Endometrial microvascular endothelial cells (primary cell): ENCODE data around the gene ULK1. TPM values are rescaled to one million over a fixed set of nuclear protein-coding genes. Genes with fewer than 3 reads are reported as not detected.

Experiments used
- in situ Hi-C: cut with HindIII; loops from 2 replicates; pipeline ENCODE4 v1.10.0; 2017; ENCODE audit warnings: low sequenced_read_pairs, low pct_unique_long_range_greater_than_20kb; ENCODE audit errors: inconsistent ontology term
- total RNA-seq: library from RNA; depleted of rRNA; stranded (reverse); fragments of >200 nt; gene quantifications from one replicate; pipeline ENCODE4 v1.2.3, GENCODE V29; 2015; ENCODE audit errors: inconsistent ontology term

Gene ULK1
- total RNA-seq, 1 donor from 2014 or later: 4.2 TPM

DNA sequence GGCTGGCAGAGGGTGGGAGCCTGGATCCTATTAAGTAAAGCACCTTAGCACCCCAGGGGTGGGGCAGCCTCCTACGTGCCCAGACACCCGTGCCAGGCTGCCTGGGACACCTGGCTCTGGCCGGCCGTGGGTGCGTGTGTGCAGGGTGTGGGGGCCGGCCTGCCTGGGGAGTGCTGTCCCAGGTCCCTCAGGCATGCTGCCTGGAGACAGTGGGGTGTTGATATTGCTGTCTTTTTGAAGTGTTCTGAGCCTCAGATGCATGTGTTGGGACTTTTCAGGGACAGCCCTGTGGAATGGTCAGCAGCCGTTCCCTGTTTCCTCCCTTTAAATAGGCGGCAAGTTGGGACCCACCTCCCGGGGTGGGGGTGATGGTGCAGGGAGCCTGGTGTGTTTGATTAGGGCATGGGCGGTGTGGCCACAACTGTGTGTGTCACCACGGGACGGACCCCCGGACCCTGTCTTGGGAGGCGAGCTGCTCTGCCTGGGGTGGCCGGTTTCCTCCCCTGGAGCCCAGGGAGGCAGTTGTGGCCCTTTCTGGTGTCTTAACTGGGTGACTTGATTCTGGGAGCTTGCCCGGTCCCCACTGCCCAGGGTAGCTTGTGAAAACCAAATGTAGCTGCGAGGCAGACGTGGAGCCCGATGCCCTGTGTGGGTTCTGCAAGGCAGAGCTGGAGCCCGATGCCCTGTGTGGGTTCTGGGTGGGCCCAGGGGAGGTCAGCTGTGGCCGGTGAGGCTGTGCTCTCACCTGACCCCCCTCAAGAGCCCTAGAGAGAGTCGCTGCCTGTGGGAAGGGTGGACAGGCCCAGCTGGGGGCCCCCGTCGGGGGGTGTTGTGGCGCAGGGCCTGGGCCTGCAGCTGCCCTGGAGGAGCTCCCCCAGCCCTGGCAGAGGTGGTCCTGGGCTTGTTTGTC is 8.2 kb downstream of the ULK1 start:
- in situ Hi-C loops: no loop called here

DNA sequence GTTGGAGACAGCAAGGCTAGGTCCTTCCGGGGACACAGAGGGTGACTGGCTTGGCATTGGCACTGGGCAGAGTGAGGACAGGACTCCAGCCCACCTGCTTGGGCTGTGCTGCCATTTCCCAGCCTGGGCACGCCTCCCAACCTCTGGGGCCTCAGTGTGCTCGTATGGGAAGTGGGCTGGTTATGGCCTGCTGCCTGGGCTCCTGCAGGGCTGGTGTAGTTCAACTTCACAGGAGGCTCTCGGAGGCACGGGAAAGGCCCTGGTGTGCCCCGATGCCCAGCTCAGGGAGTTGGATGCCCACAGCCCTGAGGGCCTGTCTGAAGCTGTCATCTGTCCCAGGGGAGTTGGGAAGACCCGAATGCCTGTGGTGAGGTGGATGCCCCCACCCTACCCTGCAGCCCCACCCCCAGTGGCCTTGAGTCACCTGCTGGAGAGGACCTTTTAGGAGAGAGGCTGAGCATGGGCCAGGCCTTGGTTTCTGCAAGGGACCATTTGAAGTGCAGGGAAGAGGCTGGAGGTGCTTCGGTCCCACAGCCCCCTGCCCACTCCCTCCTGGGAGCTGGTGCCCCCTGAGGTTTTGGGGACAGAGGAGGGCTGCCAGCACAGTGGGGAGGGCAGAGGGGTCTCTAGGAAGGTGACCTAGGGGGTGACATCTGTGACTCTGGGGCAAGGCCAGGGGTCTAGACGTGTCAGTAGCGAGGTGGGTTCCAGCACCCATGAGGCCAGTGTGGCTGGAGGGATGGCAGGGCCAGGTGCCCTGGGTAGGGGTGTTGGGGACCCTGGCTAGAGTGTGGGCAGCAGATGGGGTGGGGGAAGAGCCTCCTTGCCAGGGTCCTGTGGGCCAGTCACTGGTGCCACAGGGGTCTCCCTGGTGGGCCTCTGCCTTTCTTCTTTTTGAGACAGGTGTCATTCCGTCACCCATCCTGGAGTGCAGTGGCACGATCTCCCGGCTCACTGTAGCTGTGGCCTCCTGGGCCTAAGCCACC is 9.1 kb downstream of the ULK1 start:
- in situ Hi-C loops: no loop called here

DNA sequence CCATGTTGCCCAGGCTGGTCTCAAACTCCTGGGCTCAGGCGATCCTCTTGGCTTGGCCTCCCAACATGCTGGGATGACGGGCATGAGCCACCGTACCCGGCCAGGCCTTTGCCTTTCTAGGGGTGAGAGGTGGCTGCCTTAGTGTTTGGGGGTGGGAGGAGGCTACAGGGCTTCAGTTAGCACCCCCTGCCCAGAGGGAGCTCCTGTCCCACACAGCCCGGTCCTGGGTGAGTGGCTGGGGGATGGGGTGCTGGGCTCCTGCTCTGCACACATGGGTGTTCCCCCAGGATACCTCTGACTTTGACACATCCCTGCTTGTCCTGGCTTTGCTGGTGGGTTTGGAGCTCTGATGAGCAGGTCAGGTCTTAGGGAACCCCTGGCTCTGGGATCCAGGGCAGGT is 9.9 kb downstream of the ULK1 start:
- in situ Hi-C loops: no loop called here

DNA sequence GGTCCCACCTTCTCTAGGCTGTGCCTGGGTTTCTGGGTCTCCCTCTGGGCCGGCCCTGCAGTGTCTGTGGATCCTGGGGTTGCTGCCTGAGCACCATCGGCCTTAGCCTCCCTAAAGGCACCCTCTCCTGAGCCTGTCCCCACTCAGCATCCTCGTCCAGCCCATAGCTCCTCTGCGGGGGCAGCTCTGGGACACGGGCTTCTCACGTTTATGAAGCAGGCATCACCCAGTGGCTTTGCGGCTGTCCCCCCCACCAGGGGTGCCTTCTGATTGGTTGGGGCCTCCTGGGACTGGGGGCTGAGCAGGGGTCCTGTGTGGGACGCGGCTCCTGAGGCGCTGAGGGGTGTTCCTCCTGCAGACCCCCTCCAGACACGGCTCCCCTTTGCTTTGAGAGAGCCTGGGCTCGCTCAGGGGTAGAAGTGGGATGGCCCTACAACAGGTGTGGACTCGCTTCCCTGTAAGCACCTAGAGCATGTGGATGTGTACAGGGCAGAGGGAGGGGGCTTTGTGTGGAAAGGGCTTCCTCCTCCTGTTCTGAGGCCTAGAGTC is 10.7 kb downstream of the ULK1 start:
- in situ Hi-C loops: no loop called here

DNA sequence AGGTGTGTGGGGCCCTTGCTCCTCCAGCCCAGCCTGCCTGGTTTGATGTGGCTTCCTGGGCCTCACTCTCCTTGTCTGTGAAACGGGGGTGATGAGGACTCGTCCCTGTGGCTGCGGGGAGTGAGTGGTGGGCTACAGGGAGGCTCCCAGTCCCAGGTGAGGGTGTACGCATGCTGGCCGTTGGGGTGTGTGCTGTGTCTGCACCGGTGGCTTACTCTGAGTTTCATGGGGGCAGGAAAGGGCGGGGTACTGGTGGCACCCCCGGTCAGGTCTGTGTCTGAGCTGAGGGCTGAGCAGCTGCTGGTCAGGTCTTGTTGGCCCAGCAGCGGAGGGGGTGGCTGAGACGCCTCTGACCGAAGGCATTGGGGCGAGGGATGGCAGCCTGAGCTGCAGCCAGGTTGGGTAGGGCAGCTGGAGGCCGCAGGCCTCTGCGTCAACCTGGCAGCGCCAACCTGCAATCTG is 11.2 kb downstream of the ULK1 start:
- in situ Hi-C loops: no loop called here

DNA sequence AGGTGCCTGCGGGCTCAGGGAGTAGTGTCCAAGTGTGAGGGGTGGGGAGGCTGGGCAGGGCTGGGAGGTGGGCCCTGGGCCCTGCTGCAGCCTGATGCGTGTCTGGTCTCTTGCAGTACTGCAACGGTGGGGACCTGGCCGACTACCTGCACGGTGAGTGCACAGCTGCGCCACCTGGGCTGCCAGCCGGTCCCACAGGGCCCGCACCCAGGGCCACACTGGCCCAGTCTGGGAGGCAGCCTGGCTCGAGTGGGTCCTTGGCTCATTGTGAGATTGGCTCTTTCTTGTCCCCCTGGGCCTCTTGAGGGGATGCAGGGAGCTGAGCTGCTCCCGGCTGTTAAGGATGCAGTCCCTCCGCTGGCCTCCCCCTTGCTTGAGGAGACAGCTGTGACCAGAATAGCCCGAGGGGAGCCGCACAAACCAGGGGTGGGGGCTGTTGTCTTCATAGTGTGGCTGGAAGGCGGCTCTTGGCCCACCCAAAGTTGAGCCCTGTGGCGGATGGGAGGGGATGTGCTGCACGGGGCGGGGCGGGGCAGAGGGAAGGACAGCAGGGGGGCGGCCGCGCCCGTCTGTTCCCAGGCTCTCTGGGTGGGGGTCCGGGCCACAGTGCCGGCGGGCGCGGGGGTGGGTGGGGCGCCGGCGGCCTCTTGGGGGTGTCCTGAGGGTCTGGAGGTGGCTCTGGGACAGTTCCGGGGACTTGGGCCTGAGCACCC is 13.1 kb downstream of the ULK1 start:
- in situ Hi-C loops: no loop called here

DNA sequence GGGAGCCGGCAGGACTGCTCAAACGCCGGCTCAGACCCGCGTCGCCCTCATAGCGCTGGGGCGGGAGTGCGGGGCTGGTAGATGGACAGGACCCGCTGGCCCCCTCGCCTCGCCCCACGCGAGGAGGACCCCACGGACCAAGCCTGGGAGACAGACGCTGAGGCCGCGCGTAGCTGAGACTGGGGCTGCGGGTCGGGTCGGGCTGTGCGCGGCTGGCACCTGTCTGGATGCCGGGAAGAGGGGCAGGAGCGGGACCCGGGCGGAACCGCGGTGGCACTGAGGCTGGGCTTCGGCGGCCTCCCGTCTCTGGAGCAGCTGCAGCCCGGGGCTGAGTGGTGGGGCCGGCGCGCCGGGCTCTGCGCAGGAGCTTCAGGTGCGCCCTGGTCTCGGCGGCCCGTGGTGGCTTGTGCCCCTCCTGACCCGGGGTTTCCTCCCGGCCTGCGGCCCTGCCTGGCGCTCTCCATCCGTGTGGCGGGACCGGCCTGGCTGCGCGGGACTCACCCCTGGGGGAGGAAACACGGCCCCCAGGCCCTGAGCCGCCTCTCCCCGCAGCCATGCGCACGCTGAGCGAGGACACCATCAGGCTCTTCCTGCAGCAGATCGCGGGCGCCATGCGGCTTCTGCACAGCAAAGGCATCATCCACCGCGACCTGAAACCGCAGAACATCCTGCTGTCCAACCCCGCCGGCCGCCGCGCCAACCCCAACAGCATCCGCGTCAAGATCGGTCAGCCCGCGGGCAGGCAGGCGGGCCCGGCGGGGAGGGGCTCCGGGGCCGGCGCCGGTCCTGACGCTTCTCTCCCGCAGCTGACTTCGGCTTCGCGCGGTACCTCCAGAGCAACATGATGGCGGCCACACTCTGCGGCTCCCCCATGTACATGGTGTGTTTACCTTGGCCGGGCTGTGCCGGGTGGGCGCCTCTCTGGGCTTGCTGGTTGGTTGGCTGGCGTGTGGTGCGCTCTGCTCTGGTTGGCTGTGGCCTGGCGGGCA is 14.0 kb downstream of the ULK1 start:
- in situ Hi-C loops: no loop called here

DNA sequence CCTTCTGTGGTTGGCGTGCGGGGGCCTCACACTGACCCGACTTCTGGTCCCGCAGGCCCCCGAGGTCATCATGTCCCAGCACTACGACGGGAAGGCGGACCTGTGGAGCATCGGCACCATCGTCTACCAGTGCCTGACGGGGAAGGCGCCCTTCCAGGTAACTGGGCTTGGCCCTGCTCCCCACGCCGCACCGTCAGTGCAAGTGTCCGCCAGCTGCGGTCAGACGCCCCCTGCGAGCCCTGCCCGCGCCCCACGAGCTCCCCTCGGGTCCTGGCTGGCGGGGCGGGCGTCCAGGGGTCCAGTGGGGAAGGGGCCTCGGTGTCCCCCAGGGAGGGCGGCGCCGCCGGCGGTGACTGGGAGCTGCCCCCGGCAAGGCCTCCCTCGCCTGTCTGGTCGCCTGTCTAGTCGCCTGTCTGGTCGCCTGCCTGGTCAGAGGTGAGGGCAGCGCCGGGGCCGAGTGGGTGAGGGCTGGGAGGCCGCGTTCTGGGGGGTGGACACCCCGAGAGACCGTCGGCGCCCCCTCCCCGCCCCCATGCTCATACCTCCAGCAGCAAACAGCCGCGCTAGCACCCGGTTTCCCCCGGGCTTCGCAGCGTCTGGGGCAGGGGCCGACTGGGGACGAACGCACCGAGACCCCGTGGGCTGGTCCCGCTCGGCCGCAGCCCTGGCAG is 14.8 kb downstream of the ULK1 start:
- in situ Hi-C loops: no loop called here

DNA sequence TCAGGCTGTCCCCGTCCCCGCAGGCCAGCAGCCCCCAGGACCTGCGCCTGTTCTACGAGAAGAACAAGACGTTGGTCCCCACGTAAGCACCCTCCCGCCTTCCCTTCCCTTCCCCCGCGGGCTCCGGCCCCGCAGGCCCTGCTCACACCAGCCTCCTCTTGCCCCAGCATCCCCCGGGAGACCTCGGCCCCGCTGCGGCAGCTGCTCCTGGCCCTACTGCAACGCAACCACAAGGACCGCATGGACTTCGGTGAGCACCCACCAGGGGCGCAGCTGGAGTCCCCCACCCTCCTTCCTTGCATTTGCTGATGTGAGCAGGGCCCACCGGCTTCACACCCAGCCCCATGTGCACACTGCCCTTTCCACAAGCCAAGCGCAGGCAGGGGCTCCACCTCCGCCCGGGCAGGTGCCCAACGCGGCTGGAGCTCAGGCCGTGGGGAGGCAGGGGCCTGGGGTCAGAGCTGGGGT is 15.4 kb downstream of the ULK1 start:
- in situ Hi-C loops: no loop called here

DNA sequence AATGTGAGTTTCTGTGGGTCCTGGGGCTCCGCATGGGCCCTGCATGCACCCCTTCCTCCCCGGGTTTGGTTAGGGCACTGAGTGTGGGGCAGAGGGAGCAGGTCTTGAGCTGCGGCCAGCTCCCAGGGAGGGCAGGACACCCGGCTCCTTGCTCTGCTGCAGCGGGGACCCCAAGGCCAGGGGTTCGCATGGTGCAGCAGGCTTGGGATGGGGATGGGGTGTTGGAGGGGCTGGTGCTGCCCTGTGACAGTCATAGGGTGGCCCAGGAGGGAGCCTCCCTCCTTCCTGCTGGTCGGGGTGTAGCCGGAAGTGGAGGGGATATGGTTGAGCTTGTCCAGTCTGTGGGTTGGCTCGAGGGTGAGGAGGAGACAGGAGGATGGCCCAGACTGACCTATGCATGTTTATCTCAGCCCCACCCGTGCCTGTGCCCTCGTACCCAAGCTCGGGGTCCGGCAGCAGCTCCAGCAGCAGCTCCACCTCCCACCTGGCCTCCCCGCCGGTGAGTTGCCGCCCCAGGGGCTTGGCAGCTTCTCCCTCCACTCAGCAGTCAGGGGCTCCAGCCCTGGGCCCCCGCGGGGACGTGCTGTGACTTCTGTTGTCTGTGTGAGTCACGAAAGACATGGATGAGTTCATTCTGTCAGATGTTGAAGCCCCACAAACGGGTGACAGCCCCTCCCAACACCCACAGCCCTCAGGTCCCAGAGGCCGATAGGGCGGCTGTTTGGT is 16.0 kb downstream of the ULK1 start:
- in situ Hi-C loops: no loop called here

DNA sequence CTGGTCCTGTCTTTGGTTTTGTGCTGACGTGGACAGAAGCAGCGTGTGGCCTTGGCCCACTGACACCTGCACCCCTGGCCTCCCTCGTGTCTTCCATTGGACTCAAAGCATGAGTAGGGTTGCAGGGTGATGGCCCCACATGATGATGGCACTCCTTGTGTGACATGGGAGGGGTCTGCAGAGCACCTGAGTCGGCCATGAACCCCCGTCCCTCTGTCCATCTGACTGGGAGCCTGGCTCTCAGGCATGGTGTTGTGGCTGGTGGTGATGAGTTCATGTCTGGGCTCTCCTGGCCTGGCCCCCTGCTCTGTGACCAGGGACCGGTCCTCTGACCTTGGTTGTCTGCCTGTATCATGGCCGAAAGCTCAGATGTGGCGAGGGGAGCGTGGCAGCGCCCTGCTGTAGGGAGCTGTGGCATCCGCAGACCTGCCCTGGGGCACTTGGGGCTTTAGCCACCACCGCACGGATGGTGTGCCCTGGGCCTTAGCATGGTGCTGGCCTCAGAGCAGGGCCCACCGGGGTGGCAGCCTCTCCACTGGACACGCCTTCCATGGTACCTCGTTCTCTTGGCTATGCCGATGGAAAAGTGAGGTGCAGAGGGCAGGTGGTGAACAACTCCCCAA is 16.7 kb downstream of the ULK1 start:
- in situ Hi-C loops: no loop called here

DNA sequence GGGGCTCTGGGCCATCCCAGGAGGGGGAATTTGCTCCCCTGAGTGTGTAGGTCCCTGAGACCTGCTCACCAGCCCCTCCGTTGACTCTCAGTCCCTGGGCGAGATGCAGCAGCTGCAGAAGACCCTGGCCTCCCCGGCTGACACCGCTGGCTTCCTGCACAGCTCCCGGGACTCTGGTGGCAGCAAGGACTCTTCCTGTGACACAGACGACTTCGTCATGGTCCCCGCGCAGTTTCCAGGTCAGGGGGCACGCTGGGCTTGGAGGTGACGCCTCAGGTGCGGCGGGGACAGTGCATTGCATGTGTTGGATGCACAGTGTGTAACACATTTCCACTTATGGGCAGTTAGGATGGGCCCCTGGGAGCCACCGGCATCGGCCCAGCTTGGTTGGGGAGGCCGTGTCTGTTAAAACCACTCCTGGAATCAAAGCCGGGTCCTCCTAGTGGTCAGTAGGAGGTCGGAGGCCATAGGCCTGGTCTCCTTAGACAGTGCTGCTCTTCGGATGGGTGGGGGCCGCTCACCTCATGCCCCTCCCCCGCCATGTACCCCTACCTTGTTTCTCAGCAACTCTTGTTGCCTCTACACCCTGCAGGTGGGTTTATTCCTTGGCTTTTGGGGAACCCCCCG is 17.5 kb downstream of the ULK1 start:
- in situ Hi-C loops: no loop called here

DNA sequence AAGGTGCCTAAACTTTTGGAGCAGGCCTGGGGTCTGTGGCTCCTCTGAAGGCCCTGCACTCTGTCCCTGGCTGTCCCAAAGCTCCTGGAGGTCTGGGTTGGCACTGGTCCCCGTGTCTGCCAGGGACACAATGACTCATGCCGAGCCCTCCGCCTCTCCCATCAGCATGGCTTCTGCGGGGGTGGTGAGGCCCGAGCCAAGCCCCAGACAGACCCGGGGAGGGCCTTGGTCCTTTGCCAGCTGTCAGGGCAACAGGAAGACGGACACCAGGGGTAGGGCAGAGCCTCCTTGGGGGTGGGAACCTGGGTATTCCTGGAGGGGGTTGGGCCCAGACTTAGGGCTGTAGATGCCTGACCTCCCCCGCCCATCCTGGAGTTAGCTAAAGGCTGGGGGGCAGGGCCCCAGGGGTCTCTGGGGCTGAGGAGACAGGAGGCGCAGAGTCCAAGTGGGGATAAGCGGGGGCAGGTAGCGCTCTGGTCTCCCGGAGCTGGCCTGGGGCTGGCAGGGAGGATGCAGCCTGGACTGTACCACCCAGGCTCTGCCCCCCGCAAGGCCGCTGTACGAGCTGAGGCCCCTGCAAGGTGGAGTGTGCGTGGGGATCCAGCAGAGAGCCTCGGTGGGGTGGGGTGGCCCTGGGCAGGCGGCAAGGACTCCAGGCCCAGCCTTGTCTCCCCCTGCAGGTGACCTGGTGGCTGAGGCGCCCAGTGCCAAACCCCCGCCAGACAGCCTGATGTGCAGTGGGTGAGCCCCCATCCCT is 18.3 kb downstream of the ULK1 start:
- in situ Hi-C loops: no loop called here

DNA sequence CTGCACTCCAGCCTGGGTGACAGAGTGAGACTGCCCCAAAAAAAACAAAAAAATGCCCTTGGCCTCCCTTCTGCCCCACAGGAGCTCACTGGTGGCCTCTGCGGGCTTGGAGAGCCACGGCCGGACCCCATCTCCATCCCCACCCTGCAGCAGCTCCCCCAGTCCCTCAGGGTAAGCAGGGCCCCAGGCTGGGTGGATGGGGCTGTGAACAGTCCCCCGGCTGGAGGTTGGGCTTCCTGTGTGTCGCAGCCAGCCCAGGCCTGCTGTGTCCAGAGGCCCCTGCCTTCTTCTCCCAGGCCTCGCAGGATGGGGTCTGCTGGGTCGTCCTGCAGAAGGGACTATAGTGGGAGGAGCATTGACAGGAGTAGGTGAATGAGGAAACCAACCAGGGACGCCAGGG is 19.2 kb downstream of the ULK1 start:
- in situ Hi-C loops: no loop called here

DNA sequence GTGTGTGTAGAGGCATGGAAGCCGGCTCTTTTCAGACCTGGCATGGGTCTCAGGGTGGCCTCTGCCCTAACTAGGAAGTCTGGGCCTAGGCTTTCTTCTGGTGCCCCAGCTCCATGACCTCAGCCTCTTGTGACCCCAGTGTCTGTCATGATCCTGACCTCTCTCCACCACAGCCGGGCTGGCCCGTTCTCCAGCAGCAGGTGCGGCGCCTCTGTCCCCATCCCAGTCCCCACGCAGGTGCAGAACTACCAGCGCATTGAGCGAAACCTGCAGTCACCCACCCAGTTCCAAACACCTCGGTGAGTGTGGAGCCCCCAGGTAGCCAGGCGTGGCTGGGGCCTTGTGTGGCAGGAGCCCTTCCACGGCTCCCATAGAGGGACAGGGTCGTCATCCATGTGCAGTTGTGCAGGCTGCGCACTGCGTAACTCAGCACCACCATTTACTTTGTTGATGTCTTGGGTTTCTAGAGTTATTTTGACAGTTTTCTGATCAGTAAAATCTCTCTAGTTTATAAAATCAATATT is 19.8 kb downstream of the ULK1 start:
- in situ Hi-C loops: no loop called here
